ENCODE results near the gene TSC2. TPM values are rescaled to one million over a fixed set of nuclear protein-coding genes. Genes with fewer than 3 reads are reported as not detected.

Gene TSC2
- total RNA-seq, 2 experiments from 2014 or later = 57.2 to 152 TPM

DNA sequence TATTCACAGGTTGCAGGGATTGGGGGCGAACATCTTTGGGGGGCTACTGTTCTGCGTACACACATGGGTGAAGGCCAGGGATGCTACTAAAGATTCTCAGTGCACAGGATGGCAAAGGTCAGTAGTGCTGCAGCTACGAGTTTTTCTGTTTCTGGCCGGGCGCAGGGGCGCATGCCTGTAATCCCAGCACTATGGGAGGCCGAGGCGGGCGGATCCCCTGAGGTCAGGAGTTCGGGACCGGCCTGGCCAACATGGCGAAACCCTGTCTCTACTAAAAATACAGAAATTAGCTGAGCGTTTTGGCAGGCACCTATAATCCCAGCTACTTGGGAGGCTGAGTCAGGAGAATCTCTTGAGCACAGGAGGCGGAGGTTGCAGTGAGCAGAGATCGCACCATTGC lies 34.3 kb upstream of the TSC2 start:
- peaks cover 19% of the 10 kb centered on the region for H3K79me2 ChIP-seq (ENCODE audit: insufficient read depth, low read depth, low read length)

DNA sequence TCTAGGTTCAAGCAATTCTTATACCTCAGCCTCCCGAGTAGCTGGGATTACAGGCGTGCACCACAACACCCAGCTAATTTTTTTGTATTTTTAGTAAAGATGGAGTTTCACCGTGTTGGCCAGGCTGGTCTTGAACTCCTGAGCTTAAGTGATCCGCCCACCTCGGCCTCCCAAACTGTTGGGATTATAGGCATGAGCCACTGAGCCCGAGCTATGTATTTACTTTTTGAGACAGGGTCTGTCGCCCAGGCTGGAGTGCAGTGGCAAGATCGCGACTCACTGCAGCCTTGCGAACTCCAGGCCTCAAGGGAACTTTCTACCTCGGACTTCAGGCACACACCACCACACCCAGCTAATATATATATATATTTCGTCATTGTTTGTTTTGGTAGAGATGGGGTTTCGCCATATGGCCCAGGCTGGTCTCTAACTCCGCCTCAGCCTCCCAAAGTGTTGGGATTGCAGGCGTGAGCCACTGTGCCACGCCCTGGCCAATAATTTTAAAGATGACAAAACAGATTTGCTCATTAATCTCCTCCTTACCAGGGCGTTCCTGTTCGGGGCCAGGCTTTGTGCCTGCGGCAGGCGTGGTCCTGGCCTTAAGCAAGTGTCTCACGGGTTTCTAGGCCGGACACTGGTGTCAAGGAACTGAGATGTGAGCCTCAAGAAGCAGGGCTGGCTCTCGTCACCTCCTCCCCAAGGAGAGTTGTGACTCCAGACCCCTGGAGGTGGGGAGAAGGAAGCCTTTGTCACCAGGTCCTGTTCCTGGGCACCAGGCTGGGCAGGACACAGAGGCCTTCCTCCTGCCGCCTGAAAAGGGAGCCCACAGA lies 32.5 kb upstream of the TSC2 start:
- Histone ChIP-seq H3K9me2 (ENCODE audit: insufficient read depth, low read length) (no peaks in the 10 kb centered on the region), H3K9me3 (ENCODE audit: low read length) (no peaks in the 10 kb centered on the region), H3K4me1 (ENCODE audit: insufficient read depth, low read length, poor library complexity, severe bottlenecking) (peaks cover 6% of the 10 kb centered on the region), H3K4me2 (ENCODE audit: low read length) (no peak overlapping the region), H3K4me3 (ENCODE audit: low read depth, low read length, poor library complexity, severe bottlenecking) (no peak overlapping the region), H4K20me1 (ENCODE audit: insufficient read depth, low read length) (no peaks in the 10 kb centered on the region), H2AFZ (ENCODE audit: low read length) (no peak overlapping the region), H3K79me2 (ENCODE audit: insufficient read depth, low read depth, low read length) (peaks cover 5% of the 10 kb centered on the region; the same call in 1 of the 2 replicates), H3K27ac (ENCODE audit: low read depth, low read length, poor library complexity, severe bottlenecking) (no peak overlapping the region), H3K36me3 (ENCODE audit: insufficient read depth, low read length) (no peaks in the 10 kb centered on the region)
- intact Hi-C loops (cut with micrococcal nuclease; ENCODE audit: unreplicated experiment) = no loop called here
- POLR2A ChIA-PET = interaction anchor here (0.6 kb wide), 1 partner anchor 199 kb away, joined by 3 read pairs; the partner anchor contains the start of gene PGP
- no TSS peak for BruUV-seq (replicated peaks)
- DNase-seq (ENCODE audit: low spot score) = no peak
- CTCF ChIA-PET (ENCODE audit: unreplicated experiment) = no interaction called here
- TF ChIP-seq, protein P1, sequence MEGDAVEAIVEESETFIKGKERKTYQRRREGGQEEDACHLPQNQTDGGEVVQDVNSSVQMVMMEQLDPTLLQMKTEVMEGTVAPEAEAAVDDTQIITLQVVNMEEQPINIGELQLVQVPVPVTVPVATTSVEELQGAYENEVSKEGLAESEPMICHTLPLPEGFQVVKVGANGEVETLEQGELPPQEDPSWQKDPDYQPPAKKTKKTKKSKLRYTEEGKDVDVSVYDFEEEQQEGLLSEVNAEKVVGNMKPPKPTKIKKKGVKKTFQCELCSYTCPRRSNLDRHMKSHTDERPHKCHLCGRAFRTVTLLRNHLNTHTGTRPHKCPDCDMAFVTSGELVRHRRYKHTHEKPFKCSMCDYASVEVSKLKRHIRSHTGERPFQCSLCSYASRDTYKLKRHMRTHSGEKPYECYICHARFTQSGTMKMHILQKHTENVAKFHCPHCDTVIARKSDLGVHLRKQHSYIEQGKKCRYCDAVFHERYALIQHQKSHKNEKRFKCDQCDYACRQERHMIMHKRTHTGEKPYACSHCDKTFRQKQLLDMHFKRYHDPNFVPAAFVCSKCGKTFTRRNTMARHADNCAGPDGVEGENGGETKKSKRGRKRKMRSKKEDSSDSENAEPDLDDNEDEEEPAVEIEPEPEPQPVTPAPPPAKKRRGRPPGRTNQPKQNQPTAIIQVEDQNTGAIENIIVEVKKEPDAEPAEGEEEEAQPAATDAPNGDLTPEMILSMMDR (conservative IDR thresholded peaks at IDR 0.05; ENCODE audit: low read length) = no peak
- no peak for TF ChIP-seq EZH2phosphoT487 (IDR thresholded peaks at IDR 0.05; ENCODE audit: borderline replicate concordance, low read depth, low read length)

More for the DNA sequence above, 34.3 kb upstream of the TSC2 start:
- H3K27ac ChIP-seq (ENCODE audit: low read depth, low read length, poor library complexity, severe bottlenecking) = no peak overlapping the region
- H3K4me1 ChIP-seq (ENCODE audit: insufficient read depth, low read length, poor library complexity, severe bottlenecking) = peaks cover 10% of the 10 kb centered on the region
- no peaks in the 10 kb centered on the region for H3K9me2 ChIP-seq (ENCODE audit: insufficient read depth, low read length)
- no TSS peak for BruUV-seq (replicated peaks)
- DNase-seq (ENCODE audit: low spot score) = no peak
- H4K20me1 ChIP-seq (ENCODE audit: insufficient read depth, low read length) = peaks cover 5% of the 10 kb centered on the region; the same call in 1 of the 2 replicates
- H3K4me3 ChIP-seq (ENCODE audit: low read depth, low read length, poor library complexity, severe bottlenecking) = no peak overlapping the region
- H3K9me3 ChIP-seq (ENCODE audit: low read length) = no peaks in the 10 kb centered on the region
- POLR2A ChIA-PET = no interaction called here
- TF ChIP-seq, protein P1 (conservative IDR thresholded peaks at IDR 0.05; ENCODE audit: low read length) = no peak
- TF ChIP-seq EZH2phosphoT487 (IDR thresholded peaks at IDR 0.05; ENCODE audit: borderline replicate concordance, low read depth, low read length) = no peak
- CTCF ChIA-PET (ENCODE audit: unreplicated experiment) = no interaction called here
- intact Hi-C loops (cut with micrococcal nuclease; ENCODE audit: unreplicated experiment) = no loop called here
- H3K36me3 ChIP-seq (ENCODE audit: insufficient read depth, low read length) = no peaks in the 10 kb centered on the region
- H3K4me2 ChIP-seq (ENCODE audit: low read length) = no peak overlapping the region
- no peak overlapping the region for H2AFZ ChIP-seq (ENCODE audit: low read length)

DNA sequence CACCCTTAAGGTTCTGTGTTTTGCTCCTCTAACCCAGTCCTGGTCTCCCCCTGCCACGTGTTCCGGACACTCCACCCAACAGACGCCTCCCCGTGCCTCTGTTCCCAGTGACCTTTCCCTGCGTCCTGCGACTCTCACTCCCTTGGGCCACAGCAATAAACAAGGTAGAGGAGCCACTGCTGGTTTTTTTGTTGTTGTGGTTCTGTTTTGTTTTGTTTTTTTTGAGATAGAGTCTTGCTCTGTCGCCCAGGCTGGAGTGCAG lies 31.9 kb upstream of the TSC2 start:
- Histone ChIP-seq H3K4me1 (ENCODE audit: insufficient read depth, low read length, poor library complexity, severe bottlenecking) (peaks cover under 1% of the 10 kb centered on the region), H3K79me2 (ENCODE audit: insufficient read depth, low read depth, low read length) (no peaks in the 10 kb centered on the region), H3K27ac (ENCODE audit: low read depth, low read length, poor library complexity, severe bottlenecking) (no peak overlapping the region), H3K4me3 (ENCODE audit: low read depth, low read length, poor library complexity, severe bottlenecking) (no peak overlapping the region), H2AFZ (ENCODE audit: low read length) (no peak overlapping the region), H3K9me3 (ENCODE audit: low read length) (no peaks in the 10 kb centered on the region), H3K4me2 (ENCODE audit: low read length) (no peak overlapping the region), H3K36me3 (ENCODE audit: insufficient read depth, low read length) (no peaks in the 10 kb centered on the region), H3K9me2 (ENCODE audit: insufficient read depth, low read length) (no peaks in the 10 kb centered on the region), H4K20me1 (ENCODE audit: insufficient read depth, low read length) (no peaks in the 10 kb centered on the region)
- no TSS peak for BruUV-seq (replicated peaks)
- TF ChIP-seq, protein P1 (conservative IDR thresholded peaks at IDR 0.05; ENCODE audit: low read length) = no peak
- TF ChIP-seq EZH2phosphoT487 (IDR thresholded peaks at IDR 0.05; ENCODE audit: borderline replicate concordance, low read depth, low read length) = no peak
- ChIA-PET CTCF (ENCODE audit: unreplicated experiment) (no interaction called here), POLR2A (interaction anchor here (0.6 kb wide), 2 partner anchors 42 to 199 kb away, joined by 3 read pairs; partner anchors contain the start of gene PGP)
- no peak for DNase-seq (ENCODE audit: low spot score)
- intact Hi-C loops (cut with micrococcal nuclease; ENCODE audit: unreplicated experiment) = no loop called here
